ENCODE measurements around the gene AGAP1. TPM values are rescaled to one million over a fixed set of nuclear protein-coding genes. Genes with fewer than 3 reads are reported as not detected.
A peak's percentile ranks its signal among the peaks of the same experiment; 100 is the strongest.

Gene AGAP1
- polyA plus RNA-seq, 2 of the 4 experiments (the other 2 are of a cell fraction): 20.2 to 21.9 TPM

DNA sequence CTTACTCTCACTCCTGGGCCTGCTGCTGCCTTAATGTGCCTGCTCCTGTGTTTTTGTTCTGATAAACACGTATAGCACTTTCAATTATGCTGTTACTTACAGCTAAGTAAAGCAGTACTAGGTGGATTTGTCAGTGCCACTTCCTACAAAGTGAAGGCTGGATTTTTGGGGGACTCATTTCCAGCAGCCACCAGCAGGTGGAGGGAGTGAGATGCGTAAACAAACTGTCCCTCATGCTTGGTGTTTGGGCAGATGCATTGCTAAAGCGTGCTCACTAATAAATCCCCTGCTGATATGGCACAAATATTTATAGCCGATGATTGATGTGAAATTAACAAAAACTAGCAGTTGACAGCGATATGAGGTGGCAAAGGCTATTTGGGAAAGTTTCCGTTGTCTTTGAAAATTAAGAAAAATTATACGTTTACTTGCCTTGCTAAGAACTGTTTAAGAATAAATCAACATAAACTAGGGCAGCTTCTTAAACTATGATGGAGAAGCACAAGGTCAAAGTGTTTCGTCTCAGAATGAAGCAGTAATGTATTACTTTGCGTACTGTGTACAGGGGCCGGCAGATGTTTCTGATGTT, 101.7 kb downstream of the AGAP1 start:
- ChIA-PET CTCF (interaction anchor here (0.5 to 9.6 kb wide), 57 partner anchors 10 to 1125 kb away, joined by 3 to 205 read pairs (median 5); no protein-coding TSS in a partner anchor), POLR2A (no interaction called here)
- H3K4me1 ChIP-seq: peaks cover 15% of the 10 kb centered on the region
- ATAC-seq (peak; percentile 79 to 82; a peak in 5 of 6 replicates), FAIRE-seq (peak; percentile 63), DNase-seq (ENCODE audit: low read depth in 1 of 2, low spot score in 1 of 2) (peak; percentile 56 to 75)
- H3K4me3 ChIP-seq: no peak overlapping the region
- no peaks in the 10 kb centered on the region for H3K9me3 ChIP-seq
- H3K27ac ChIP-seq: peak overlapping the region in 1 of 2 experiments; percentile 18; a peak in 1 of 6 replicates
- H3K4me2 ChIP-seq: no peak overlapping the region
- 34% methylated on average over 10 of the region's 10 CpGs for WGBS (ENCODE audit: missing lambda C conversion rate)
- no peak for TF ChIP-seq HDAC2 (IDR thresholded peaks at IDR 0.05)
- TF ChIP-seq, protein P1, sequence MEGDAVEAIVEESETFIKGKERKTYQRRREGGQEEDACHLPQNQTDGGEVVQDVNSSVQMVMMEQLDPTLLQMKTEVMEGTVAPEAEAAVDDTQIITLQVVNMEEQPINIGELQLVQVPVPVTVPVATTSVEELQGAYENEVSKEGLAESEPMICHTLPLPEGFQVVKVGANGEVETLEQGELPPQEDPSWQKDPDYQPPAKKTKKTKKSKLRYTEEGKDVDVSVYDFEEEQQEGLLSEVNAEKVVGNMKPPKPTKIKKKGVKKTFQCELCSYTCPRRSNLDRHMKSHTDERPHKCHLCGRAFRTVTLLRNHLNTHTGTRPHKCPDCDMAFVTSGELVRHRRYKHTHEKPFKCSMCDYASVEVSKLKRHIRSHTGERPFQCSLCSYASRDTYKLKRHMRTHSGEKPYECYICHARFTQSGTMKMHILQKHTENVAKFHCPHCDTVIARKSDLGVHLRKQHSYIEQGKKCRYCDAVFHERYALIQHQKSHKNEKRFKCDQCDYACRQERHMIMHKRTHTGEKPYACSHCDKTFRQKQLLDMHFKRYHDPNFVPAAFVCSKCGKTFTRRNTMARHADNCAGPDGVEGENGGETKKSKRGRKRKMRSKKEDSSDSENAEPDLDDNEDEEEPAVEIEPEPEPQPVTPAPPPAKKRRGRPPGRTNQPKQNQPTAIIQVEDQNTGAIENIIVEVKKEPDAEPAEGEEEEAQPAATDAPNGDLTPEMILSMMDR (IDR thresholded peaks at IDR 0.05): peak; percentile 85
- TF ChIP-seq KDM1A (IDR thresholded peaks at IDR 0.05; ENCODE audit: low read depth): no peak
- TF ChIP-seq TP53 (CRISPR knock-in tag; IDR thresholded peaks at IDR 0.05): no peak
- TF ChIP-seq BHLHE40 (IDR thresholded peaks at IDR 0.05; ENCODE audit: low read depth, low read length): no peak
- peak; percentile 90 for TF ChIP-seq SMC3 (IDR thresholded peaks at IDR 0.05)
- peak; percentile 72 to 78 for TF ChIP-seq RAD21 (conservative IDR thresholded peaks at IDR 0.05 in 1 of 2, IDR thresholded peaks at IDR 0.05 in 1 of 2)

DNA sequence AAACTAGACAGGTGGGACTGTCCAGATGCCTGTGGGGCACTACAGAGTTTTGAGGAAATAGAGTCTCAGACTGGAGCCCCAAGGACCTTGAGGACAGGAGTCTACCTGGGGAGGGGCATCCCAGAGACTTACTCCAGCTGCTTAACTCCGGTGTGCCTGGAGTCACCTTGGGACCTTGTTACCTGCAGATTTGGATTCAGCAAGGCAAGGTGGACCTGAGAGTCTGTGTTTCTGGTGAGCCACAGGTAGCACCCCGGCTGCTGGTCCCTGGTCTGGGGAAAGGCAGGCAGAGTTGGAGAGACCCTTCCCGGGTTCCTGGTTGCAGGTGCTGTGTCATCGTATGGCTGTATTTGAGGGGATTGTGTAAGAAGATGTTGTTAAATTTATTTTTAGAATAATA, 102.4 kb downstream of the AGAP1 start:
- H3K4me1 ChIP-seq: peaks cover 15% of the 10 kb centered on the region
- DNase-seq (ENCODE audit: low read depth in 1 of 2, low spot score in 1 of 2) (no peak), ATAC-seq (no peak), FAIRE-seq (no peak)
- ChIA-PET CTCF (interaction anchor here (0.8 to 9.6 kb wide), 25 partner anchors 9 to 458 kb away, joined by 3 to 205 read pairs (median 8); no protein-coding TSS in a partner anchor), POLR2A (no interaction called here)
- WGBS (ENCODE audit: missing lambda C conversion rate): 83% methylated on average over 4 of the region's 4 CpGs
- TF ChIP-seq RFX5 (IDR thresholded peaks at IDR 0.05) (no peak), POLR2A (IDR thresholded peaks at IDR 0.05; ENCODE audit: low read length) (no peak), CHD4 (IDR thresholded peaks at IDR 0.05; ENCODE audit: borderline replicate concordance) (no peak), ZSCAN20 (CRISPR knock-in tag; IDR thresholded peaks at IDR 0.05) (no peak), MAFK (IDR thresholded peaks at IDR 0.05; ENCODE audit: partially characterized antibody) (no peak), MYC (IDR thresholded peaks at IDR 0.05; ENCODE audit: borderline replicate concordance, low read length) (no peak), PHF8 (IDR thresholded peaks at IDR 0.05; ENCODE audit: borderline replicate concordance, low read depth) (no peak)
- TF ChIP-seq, protein P2, sequence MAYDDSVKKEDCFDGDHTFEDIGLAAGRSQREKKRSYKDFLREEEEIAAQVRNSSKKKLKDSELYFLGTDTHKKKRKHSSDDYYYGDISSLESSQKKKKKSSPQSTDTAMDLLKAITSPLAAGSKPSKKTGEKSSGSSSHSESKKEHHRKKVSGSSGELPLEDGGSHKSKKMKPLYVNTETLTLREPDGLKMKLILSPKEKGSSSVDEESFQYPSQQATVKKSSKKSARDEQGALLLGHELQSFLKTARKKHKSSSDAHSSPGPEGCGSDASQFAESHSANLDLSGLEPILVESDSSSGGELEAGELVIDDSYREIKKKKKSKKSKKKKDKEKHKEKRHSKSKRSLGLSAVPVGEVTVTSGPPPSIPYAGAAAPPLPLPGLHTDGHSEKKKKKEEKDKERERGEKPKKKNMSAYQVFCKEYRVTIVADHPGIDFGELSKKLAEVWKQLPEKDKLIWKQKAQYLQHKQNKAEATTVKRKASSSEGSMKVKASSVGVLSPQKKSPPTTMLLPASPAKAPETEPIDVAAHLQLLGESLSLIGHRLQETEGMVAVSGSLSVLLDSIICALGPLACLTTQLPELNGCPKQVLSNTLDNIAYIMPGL (CRISPR knock-in tag; IDR thresholded peaks at IDR 0.05; ENCODE audit: borderline replicate concordance): no peak
- TF ChIP-seq, protein P3, sequence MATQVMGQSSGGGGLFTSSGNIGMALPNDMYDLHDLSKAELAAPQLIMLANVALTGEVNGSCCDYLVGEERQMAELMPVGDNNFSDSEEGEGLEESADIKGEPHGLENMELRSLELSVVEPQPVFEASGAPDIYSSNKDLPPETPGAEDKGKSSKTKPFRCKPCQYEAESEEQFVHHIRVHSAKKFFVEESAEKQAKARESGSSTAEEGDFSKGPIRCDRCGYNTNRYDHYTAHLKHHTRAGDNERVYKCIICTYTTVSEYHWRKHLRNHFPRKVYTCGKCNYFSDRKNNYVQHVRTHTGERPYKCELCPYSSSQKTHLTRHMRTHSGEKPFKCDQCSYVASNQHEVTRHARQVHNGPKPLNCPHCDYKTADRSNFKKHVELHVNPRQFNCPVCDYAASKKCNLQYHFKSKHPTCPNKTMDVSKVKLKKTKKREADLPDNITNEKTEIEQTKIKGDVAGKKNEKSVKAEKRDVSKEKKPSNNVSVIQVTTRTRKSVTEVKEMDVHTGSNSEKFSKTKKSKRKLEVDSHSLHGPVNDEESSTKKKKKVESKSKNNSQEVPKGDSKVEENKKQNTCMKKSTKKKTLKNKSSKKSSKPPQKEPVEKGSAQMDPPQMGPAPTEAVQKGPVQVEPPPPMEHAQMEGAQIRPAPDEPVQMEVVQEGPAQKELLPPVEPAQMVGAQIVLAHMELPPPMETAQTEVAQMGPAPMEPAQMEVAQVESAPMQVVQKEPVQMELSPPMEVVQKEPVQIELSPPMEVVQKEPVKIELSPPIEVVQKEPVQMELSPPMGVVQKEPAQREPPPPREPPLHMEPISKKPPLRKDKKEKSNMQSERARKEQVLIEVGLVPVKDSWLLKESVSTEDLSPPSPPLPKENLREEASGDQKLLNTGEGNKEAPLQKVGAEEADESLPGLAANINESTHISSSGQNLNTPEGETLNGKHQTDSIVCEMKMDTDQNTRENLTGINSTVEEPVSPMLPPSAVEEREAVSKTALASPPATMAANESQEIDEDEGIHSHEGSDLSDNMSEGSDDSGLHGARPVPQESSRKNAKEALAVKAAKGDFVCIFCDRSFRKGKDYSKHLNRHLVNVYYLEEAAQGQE (IDR thresholded peaks at IDR 0.05): no peak
- TF ChIP-seq, protein P4, sequence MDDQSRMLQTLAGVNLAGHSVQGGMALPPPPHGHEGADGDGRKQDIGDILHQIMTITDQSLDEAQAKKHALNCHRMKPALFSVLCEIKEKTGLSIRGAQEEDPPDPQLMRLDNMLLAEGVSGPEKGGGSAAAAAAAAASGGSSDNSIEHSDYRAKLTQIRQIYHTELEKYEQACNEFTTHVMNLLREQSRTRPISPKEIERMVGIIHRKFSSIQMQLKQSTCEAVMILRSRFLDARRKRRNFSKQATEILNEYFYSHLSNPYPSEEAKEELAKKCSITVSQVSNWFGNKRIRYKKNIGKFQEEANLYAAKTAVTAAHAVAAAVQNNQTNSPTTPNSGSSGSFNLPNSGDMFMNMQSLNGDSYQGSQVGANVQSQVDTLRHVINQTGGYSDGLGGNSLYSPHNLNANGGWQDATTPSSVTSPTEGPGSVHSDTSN (IDR thresholded peaks at IDR 0.05): no peak
- TF ChIP-seq, protein P1 (IDR thresholded peaks at IDR 0.05): no peak
- H3K4me3 ChIP-seq: no peak overlapping the region
- H3K9me3 ChIP-seq: no peaks in the 10 kb centered on the region
- no peak overlapping the region for H3K4me2 ChIP-seq
- no peak overlapping the region for H3K27ac ChIP-seq

Data from A549 (cell line).